ES-I3 (cell line): ENCODE measurements around the gene RSBN1L.
"Not testable (repeated sequence)": the region's sequence is repeated elsewhere in the genome, so short reads cannot be mapped to it uniquely, and the experiment has no call there.

ENCODE experiments used
- H3K36me3 ChIP-seq: 2 replicates; pipeline ENCODE4 v1.6.1; 2013; ENCODE audit warnings: mild to moderate bottlenecking, low read length, control low read depth, moderate library complexity; ENCODE audit not compliant: insufficient read depth
- H3K4me1 ChIP-seq: 2 replicates; pipeline ENCODE4 v1.6.1; 2013; ENCODE audit warnings: mild to moderate bottlenecking, control low read depth, low read length; ENCODE audit not compliant: insufficient read depth
- H3K9ac ChIP-seq: 2 replicates; pipeline ENCODE4 v1.6.1; 2013; ENCODE audit warnings: low read depth, mild to moderate bottlenecking, low read length, moderate library complexity
- H3K9me3 ChIP-seq: 2 replicates; pipeline ENCODE4 v1.6.1; 2013; ENCODE audit warnings: mild to moderate bottlenecking, low read length, moderate library complexity; ENCODE audit not compliant: control insufficient read depth, insufficient read depth

RSBN1L gene

GRCh38 chr7:77698042-77698625 is 1.9 kb downstream of the RSBN1L start:
- no peaks in the 10 kb centered on the region for H3K36me3 ChIP-seq
- H3K4me1 ChIP-seq: peaks cover 5% of the 10 kb centered on the region
- H3K9me3 ChIP-seq: no peaks in the 10 kb centered on the region
- H3K9ac ChIP-seq: peak overlapping the region; percentile 97; the same call in 1 of the 2 replicates

DNA sequence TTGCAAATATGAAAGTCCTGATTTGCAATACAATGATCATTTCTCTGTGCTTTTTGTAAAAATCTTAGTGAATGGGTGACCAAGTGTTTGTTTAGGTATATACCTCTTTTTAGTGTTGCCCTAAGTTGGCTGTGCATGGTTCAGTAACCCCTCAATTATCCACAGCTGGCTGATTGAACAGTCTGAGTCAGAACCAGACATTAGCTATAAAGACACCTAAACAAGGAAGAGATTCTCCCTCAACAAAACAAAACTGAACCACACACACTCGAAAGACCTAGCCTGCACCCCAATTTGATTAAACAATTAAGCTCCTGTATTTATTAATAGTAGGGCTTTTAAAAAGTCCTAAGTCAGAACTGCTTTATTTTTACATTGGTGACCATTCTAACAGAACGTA is 2.8 kb downstream of the RSBN1L start:
- H3K9me3 ChIP-seq: no peaks in the 10 kb centered on the region
- H3K9ac ChIP-seq: no peak overlapping the region
- H3K4me1 ChIP-seq: peaks cover 5% of the 10 kb centered on the region
- H3K36me3 ChIP-seq: no peaks in the 10 kb centered on the region

DNA sequence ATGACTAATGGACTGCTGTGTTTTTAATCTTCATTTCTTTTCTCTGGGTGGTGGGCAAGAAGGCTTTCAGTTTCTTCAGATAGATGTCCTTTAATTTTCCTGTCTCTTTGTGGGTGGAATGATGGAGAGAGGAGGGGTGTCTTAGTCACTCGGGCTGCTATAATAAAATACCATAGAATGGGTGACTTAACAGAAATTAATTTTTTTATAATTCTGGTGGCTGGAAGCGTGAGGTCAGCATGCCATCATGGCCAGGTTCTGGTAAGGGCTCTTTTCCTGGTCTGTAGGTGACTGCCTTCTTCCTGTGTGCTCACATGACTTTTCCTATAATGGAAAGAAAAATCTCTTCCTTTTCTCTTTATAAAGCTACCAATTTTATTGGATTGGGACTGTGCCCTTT is 6.3 kb downstream of the RSBN1L start:
- no peak overlapping the region for H3K9ac ChIP-seq
- H3K36me3 ChIP-seq: no peaks in the 10 kb centered on the region
- H3K9me3 ChIP-seq: no peaks in the 10 kb centered on the region

DNA sequence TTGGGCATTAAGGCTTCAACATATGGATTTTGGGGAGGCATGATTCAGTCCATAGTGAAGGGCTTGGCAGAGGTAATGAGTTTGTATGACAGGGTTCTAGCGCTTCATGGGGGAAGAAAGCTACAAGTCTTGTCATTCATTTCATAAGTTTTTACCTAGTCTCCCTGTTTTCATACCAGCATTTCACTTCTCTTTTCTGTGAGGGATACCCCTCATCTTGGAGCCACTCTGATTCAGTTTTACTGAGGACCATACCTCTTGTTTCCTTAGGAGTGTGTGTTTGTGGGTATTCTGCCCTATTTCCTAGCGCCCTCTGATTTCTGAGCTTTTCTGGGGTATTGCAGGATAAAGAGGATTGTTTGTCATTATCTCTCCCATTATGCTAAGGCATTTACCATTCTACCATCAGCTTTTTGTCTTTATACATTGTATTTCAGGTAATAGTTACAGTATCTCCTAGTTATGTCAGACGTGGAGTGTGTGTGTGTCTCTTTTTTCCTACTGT is 6.8 kb downstream of the RSBN1L start:
- no peaks in the 10 kb centered on the region for H3K9me3 ChIP-seq
- H3K9ac ChIP-seq: no peak overlapping the region
- H3K4me1 ChIP-seq: peaks cover 5% of the 10 kb centered on the region
- no peaks in the 10 kb centered on the region for H3K36me3 ChIP-seq

More for the DNA sequence above, 6.3 kb downstream of the RSBN1L start:
- H3K4me1 ChIP-seq: peaks cover 5% of the 10 kb centered on the region

DNA sequence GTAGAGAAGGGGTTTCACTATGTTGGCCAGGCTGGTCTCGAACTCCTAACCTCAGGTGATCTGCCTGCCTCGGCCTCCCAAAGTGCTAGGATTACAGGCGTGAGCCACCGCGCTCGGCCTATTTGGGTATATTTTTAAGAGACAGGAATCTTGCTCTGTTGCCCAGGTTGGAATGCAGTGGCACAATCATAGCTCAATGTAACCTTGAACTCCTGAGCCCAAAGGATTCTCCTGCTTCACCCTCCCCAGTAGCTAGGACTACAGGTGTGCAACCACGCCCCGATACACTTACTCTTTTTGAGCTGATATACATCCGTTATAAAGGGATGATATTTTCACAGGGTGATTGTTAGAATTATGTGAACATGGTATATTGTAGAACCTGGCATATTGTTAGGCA is 7.4 kb downstream of the RSBN1L start:
- not testable (repeated sequence) for H3K4me1 ChIP-seq, H3K36me3 ChIP-seq, H3K9ac ChIP-seq, H3K9me3 ChIP-seq

- Histone ChIP-seq H3K4me1 (peaks cover 5% of the 10 kb centered on the region), H3K36me3 (no peaks in the 10 kb centered on the region), H3K9me3 (no peaks in the 10 kb centered on the region), H3K9ac (no peak overlapping the region)
Observed at GRCh38 chr7:77707504-77707992, 11.3 kb downstream of the RSBN1L start.

GRCh38 chr7:77710067-77710466 is 13.8 kb downstream of the RSBN1L start:
- Histone ChIP-seq H3K9me3 (no peaks in the 10 kb centered on the region), H3K9ac (no peak overlapping the region), H3K36me3 (no peaks in the 10 kb centered on the region), H3K4me1 (no peaks in the 10 kb centered on the region)

GRCh38 chr7:77710861-77711260 is 14.6 kb downstream of the RSBN1L start:
- Histone ChIP-seq H3K36me3 (no peaks in the 10 kb centered on the region), H3K9ac (no peak overlapping the region), H3K9me3 (no peaks in the 10 kb centered on the region), H3K4me1 (no peaks in the 10 kb centered on the region)

- Histone ChIP-seq H3K9ac (no peak overlapping the region), H3K9me3 (no peaks in the 10 kb centered on the region), H3K36me3 (no peaks in the 10 kb centered on the region), H3K4me1 (no peaks in the 10 kb centered on the region)
Observed at GRCh38 chr7:77714195-77714594, 17.9 kb downstream of the RSBN1L start.

DNA sequence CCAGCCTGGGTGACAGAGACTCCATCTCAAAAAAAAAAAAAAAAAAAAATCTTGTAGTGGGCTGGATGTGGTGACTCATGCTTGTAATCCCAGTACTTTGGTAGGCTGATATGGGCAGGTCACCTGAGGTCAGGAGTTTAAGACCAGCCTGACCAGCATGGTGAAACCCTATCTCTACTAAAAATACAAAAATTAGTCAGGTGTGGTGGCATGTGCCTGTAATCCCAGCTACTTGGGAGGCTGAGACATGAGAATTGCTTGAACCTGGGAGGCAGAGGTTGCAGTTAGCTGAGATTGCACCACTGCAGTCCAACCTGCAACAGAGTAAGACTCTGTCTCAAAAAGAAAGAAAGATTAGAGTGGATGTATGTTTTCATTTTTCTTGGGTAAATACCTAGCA is 18.7 kb downstream of the RSBN1L start:
- H3K9ac ChIP-seq: not testable (repeated sequence)

GRCh38 chr7:77716804-77717203 is 20.5 kb downstream of the RSBN1L start:
- Histone ChIP-seq H3K9ac (no peak overlapping the region), H3K36me3 (no peaks in the 10 kb centered on the region), H3K4me1 (0 out of 2 replicates have a peak, but pooled peaks cover 5% of the 10 kb centered on the region), H3K9me3 (no peaks in the 10 kb centered on the region)

More for the DNA sequence above, 18.7 kb downstream of the RSBN1L start:
- H3K9me3 ChIP-seq, H3K4me1 ChIP-seq, H3K36me3 ChIP-seq: not testable (repeated sequence)

- not testable (repeated sequence) for H3K4me1 ChIP-seq, H3K9ac ChIP-seq, H3K9me3 ChIP-seq, H3K36me3 ChIP-seq
Observed at GRCh38 chr7:77717566-77717965, 21.3 kb downstream of the RSBN1L start.

DNA sequence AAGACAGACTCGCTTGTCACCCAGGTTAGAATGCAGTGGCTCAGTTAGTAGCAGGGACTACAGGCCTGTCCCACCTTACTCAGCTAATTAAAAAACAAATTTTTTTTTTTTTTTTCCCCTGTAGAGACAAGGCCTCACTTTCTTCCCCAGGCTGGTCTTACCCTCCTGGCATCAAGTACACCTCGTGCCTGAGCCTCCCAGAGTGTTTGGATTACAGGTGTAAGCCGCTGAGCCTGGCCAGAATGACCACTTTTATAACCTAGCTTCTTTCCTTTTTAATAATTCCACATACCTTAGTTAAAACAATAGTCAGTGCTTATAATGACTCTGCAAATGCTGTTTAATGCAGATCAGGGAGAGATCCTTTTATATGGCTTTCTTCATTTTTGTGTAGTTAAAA is 31.3 kb downstream of the RSBN1L start:
- Histone ChIP-seq H3K4me1 (peaks cover 26% of the 10 kb centered on the region), H3K9ac (no peak overlapping the region; the same call in 1 of the 2 replicates)

GRCh38 chr7:77727936-77728701 is 31.9 kb downstream of the RSBN1L start:
- no peaks in the 10 kb centered on the region for H3K9me3 ChIP-seq
- H3K36me3 ChIP-seq: no peaks in the 10 kb centered on the region
- no peak overlapping the region; the same call in 1 of the 2 replicates for H3K9ac ChIP-seq
- H3K4me1 ChIP-seq: peaks cover 26% of the 10 kb centered on the region

More for the DNA sequence above, 31.3 kb downstream of the RSBN1L start:
- Histone ChIP-seq H3K9me3 (no peaks in the 10 kb centered on the region), H3K36me3 (no peaks in the 10 kb centered on the region)
